Measurements from ENCODE around the gene STYXL1.

STYXL1 gene

GRCh38 chr7:76063114-76063513 is 15.3 kb upstream of the STYXL1 start:
- TF ChIP-seq NFIC (IDR thresholded peaks at IDR 0.05) (no peak), REST (IDR thresholded peaks at IDR 0.05; ENCODE audit: low read depth) (no peak), YY1 (IDR thresholded peaks at IDR 0.05; ENCODE audit: low read depth) (no peak), CREB1 (IDR thresholded peaks at IDR 0.05; ENCODE audit: low read depth) (no peak), TCF12 (IDR thresholded peaks at IDR 0.05; ENCODE audit: low read depth) (no peak), CEBPB (IDR thresholded peaks at IDR 0.05) (no peak), TEAD4 (IDR thresholded peaks at IDR 0.05) (no peak), EP300 (IDR thresholded peaks at IDR 0.05; ENCODE audit: borderline replicate concordance) (no peak), USF1 (IDR thresholded peaks at IDR 0.05) (no peak), TAF1 (IDR thresholded peaks at IDR 0.05; ENCODE audit: low read depth) (no peak), ZBTB7A (IDR thresholded peaks at IDR 0.05; ENCODE audit: low read depth) (no peak), FOXM1 (IDR thresholded peaks at IDR 0.05; ENCODE audit: borderline replicate concordance, low read depth) (no peak), EGR1 (IDR thresholded peaks at IDR 0.05) (no peak), RAD21 (IDR thresholded peaks at IDR 0.05; ENCODE audit: low read depth) (no peak), MAX (IDR thresholded peaks at IDR 0.05) (no peak)

- TF ChIP-seq NFIC (IDR thresholded peaks at IDR 0.05): no peak
- no peak for TF ChIP-seq YY1 (IDR thresholded peaks at IDR 0.05; ENCODE audit: low read depth)
- no peak for TF ChIP-seq EP300 (IDR thresholded peaks at IDR 0.05; ENCODE audit: borderline replicate concordance)
- no peak for TF ChIP-seq RAD21 (IDR thresholded peaks at IDR 0.05; ENCODE audit: low read depth)
- no peak for TF ChIP-seq EGR1 (IDR thresholded peaks at IDR 0.05)
- TF ChIP-seq CREB1 (IDR thresholded peaks at IDR 0.05; ENCODE audit: low read depth): no peak
Measured at GRCh38 chr7:76062254-76062653, 14.5 kb upstream of the STYXL1 start.

- TF ChIP-seq TAF1 (IDR thresholded peaks at IDR 0.05; ENCODE audit: low read depth) (no peak), YY1 (IDR thresholded peaks at IDR 0.05; ENCODE audit: low read depth) (no peak), ZBTB7A (IDR thresholded peaks at IDR 0.05; ENCODE audit: low read depth) (no peak), REST (IDR thresholded peaks at IDR 0.05; ENCODE audit: low read depth) (no peak), USF1 (IDR thresholded peaks at IDR 0.05) (no peak), TCF12 (IDR thresholded peaks at IDR 0.05; ENCODE audit: low read depth) (no peak), CREB1 (IDR thresholded peaks at IDR 0.05; ENCODE audit: low read depth) (no peak), TEAD4 (IDR thresholded peaks at IDR 0.05) (no peak), FOXM1 (IDR thresholded peaks at IDR 0.05; ENCODE audit: borderline replicate concordance, low read depth) (no peak)
Measured at GRCh38 chr7:76060842-76061241, 13.0 kb upstream of the STYXL1 start.

- TF ChIP-seq USF1 (IDR thresholded peaks at IDR 0.05) (no peak), TEAD4 (IDR thresholded peaks at IDR 0.05) (no peak), ZBTB7A (IDR thresholded peaks at IDR 0.05; ENCODE audit: low read depth) (no peak), MAX (IDR thresholded peaks at IDR 0.05) (no peak), YY1 (IDR thresholded peaks at IDR 0.05; ENCODE audit: low read depth) (no peak), EGR1 (IDR thresholded peaks at IDR 0.05) (no peak), FOXM1 (IDR thresholded peaks at IDR 0.05; ENCODE audit: borderline replicate concordance, low read depth) (no peak), NFIC (IDR thresholded peaks at IDR 0.05) (no peak), CEBPB (IDR thresholded peaks at IDR 0.05) (no peak), TCF12 (IDR thresholded peaks at IDR 0.05; ENCODE audit: low read depth) (no peak), CREB1 (IDR thresholded peaks at IDR 0.05; ENCODE audit: low read depth) (no peak), RAD21 (IDR thresholded peaks at IDR 0.05; ENCODE audit: low read depth) (no peak)
Measured at GRCh38 chr7:76057813-76058145, 10.0 kb upstream of the STYXL1 start.

- TF ChIP-seq EGR1 (IDR thresholded peaks at IDR 0.05) (no peak), FOXM1 (IDR thresholded peaks at IDR 0.05; ENCODE audit: borderline replicate concordance, low read depth) (no peak), NFIC (IDR thresholded peaks at IDR 0.05) (no peak), REST (IDR thresholded peaks at IDR 0.05; ENCODE audit: low read depth) (no peak), EP300 (IDR thresholded peaks at IDR 0.05; ENCODE audit: borderline replicate concordance) (no peak), CEBPB (IDR thresholded peaks at IDR 0.05) (no peak), RAD21 (IDR thresholded peaks at IDR 0.05; ENCODE audit: low read depth) (no peak), TCF12 (IDR thresholded peaks at IDR 0.05; ENCODE audit: low read depth) (no peak), TAF1 (IDR thresholded peaks at IDR 0.05; ENCODE audit: low read depth) (no peak), TEAD4 (IDR thresholded peaks at IDR 0.05) (no peak), MAX (IDR thresholded peaks at IDR 0.05) (no peak), ZBTB7A (IDR thresholded peaks at IDR 0.05; ENCODE audit: low read depth) (no peak), CREB1 (IDR thresholded peaks at IDR 0.05; ENCODE audit: low read depth) (no peak), USF1 (IDR thresholded peaks at IDR 0.05) (no peak), YY1 (IDR thresholded peaks at IDR 0.05; ENCODE audit: low read depth) (no peak)
Measured at GRCh38 chr7:76057103-76057812, 9.5 kb upstream of the STYXL1 start.
